Middle frontal gyrus (tissue), 1 donor: ENCODE measurements around the gene ARF6.
"Not testable (repeated sequence)": the region's sequence is repeated elsewhere in the genome, so short reads cannot be mapped to it uniquely, and the experiment has no call there.

Source experiments
- DNase-seq: peaks from one replicate; pipeline ENCODE4 v3.0.0-alpha.2; 2015; ENCODE audit warnings: low spot score; ENCODE audit errors: extremely low spot score

ARF6 gene

GRCh38 chr14:49876563-49877127, 16.2 kb upstream of the ARF6 start:
- DNase-seq, result no peak

GRCh38 chr14:49879646-49880204, 13.2 kb upstream of the ARF6 start:
- no peak for DNase-seq

- DNase-seq, result no peak
Observed at GRCh38 chr14:49880267-49881064, 12.4 kb upstream of the ARF6 start.

DNA sequence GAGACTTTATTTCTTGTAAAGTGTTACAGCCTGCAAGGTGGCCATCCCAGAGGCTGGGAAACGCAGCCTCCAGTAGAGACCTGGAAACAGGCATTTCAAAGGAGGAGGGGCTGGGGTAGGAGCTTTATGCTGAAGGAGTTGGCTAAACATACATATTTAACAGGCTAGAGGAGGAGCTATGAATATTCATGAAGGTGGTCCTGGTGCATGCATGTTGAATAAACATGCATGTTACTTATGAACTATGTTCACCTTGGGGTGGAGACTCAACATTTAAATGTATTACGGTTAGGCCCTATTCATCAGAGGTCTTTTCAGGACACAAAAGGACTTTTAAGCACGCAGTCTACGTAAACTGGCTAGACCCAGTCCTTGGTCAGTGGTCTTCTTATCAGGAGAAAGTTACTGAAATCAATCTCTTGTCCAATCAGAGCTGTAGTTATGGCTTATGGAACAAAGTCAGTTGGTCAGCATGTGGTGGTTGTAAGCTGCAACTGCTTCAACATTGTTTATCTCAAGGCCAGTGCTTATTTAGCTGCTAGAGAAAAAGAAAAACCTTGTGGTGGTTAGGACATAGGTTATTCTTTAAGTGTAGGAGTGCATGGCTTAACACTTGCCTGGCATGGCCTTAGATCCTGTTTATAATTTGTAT, 11.4 kb upstream of the ARF6 start:
- DNase-seq, result no peak

DNA sequence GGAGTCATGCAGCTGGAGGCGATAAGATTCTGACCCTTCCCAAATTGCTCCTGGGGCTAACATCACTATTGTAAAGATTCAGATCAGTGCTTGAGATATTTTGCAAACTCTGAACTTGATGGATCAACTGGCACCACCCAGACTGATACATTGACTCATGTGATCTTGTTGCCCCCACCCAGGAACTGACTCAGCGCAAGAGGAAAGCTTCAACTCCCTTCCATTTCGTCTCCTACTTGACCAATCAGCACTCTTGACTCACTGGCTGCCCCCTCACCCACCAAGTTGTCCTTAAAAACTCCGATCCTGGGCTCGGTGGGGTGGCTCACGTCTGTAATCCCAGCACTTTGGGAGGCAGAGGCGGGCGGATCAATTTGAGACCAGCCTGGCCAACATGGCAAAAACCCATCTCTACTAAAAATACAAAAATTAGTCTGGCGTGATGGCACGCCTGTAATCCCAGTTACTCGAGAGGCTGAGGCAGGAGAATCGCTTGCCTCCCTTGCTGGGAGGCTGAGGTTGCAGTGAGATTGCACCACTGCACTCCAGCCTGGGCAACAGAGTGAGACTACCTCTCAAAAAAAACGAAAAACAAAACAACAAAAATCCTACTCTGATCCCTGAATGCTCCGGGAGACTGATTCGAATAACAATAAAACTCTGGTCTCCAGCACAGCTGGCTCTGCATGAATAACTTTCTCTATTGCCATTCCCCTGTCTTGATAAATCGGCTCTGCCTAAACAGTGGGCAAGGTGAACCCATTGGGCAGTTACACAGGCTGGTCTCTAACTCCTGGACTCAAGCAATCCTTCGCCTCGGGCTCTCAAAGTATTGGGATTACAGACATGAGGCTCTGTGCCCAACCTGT, 9.8 kb upstream of the ARF6 start:
- no peak for DNase-seq

DNA sequence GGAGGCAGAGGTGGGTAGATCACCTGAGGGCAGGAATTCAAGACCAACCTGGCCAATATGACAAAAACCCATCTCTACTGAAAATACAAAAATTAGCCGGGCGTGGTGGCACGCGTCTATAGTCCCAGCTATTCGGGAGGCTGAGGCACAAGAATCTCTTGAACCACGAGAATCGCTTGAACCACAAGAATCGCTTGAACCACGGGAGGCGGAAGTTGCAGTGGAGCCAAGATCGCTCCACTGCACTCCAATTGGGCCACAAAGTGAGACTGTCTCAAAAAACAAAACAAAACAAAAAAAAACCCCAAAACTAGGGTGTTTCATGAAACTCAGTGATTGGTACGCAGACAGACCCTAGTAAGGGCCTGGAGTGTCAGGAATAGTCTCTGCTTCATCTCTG, 6.4 kb upstream of the ARF6 start:
- DNase-seq, result no peak

DNA sequence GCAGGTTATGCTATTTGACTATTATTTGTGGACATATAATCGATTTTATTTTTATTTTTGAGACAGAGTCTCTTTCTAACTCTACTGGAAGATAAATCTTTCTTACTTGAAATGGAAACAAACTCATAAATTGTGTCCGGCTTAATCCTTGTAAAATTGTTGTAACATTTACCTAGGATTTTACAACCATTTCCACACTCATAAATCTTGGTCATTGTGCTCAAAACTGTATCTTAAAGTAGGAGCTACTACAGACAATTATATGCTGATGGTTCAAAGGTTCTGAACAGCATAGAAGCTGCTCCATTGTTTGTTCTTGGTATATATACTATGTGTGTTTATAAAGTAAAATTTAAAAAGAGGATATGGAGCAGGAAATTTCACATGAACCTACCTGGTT, 4.6 kb upstream of the ARF6 start:
- DNase-seq, result no peak

GRCh38 chr14:49892301-49892635, 614 bp upstream of the ARF6 start:
- peak; percentile 37 for DNase-seq

- DNase-seq, result no peak
Observed at GRCh38 chr14:49893309-49894213, 679 bp downstream of the ARF6 start.

DNA sequence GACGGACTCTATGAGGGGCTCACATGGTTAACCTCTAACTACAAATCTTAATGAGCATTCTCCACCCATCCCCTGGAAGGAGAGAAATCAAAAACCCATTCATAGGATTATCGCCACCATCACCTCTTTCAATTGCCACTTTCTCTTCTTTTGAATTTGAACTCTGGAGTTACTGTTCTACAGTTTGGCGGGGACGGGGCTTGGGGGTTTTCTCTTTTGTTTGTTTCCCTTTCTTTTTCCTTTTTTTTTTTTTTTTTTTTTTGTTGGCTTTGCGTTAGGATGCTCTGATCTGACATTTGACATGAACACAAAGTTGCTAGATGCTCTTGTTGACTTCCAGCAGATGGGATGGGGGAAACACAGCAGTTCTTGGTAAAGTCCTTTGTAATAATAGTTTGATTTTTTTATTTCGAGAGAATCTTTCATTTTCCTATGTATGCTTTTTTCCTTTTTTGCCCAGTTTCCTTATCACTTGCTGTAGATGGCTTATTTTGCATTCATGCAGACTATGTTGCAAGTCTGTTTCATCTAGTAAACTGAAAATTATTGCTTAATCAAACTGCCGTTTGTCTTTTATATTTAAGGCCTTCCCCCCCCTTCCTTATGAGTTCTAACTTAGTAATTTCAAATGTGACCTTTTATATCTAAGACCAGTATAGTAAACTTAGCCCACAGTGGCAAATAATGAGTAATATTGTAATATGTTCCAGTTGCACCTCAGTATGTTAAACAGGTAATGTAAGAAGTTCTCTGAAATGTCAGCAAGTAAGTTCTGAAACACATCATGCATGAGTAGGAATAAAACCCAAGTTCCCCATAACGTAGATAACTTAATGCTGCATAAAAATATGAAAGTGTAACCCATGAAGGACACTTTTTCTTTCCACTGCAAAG, 1.6 kb downstream of the ARF6 start:
- not testable (repeated sequence) for DNase-seq

DNA sequence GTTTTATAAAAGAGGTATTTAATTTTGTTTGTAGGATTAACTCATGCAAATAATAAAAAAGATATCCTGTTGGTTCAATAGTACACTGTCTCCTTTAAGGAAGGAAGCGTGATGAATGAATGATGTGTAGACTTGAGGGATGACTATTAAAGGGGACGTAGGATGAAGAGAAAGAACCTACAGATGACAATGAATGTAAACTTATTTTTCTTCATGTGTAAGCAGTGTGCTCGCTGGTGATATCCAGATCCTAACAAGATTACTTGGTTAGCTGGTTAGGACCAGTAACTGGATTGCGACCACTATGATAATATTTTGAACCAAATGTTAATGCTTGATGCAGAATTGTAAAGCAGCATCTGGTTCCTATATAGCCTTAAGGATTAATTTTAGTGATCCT, 2.6 kb downstream of the ARF6 start:
- DNase-seq, result no peak

DNA sequence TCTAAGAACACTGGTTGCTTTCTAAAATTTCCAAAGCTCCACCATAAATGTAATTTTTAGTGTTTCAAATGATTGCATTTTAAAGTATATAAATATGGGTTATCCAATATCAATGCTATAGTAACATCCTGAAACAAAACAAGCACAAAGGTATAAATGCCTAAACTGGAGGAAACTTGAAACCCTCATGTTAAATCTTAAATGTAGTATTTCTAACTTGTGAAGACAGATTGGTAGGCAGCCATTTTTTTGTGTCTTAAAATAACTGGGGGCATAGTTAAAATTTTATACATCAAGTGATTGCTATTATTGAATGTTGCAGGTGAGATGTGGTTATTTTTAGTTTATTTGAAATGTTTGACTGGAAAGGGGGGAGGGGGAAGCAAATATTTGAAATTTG, 3.4 kb downstream of the ARF6 start:
- not testable (repeated sequence) for DNase-seq

DNA sequence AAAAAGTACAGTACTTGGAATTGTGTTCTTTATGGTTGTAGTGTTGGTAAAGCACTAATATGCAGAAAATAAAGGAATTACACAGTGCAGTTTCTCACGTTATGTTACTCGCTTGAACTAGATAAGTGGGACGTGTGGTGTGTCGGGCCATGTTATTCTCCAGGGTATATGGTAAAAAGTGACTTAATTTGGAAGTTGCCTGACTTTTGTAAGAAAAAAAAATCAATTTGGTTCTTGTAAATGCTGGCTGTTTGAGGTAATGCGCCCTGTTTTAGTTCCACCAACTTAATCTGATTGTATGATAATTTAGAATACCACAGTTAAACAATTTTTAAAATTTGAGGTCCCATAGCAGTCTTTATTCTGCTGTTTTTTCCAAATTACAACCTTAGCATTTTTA, 4.1 kb downstream of the ARF6 start:
- DNase-seq, result no peak

DNA sequence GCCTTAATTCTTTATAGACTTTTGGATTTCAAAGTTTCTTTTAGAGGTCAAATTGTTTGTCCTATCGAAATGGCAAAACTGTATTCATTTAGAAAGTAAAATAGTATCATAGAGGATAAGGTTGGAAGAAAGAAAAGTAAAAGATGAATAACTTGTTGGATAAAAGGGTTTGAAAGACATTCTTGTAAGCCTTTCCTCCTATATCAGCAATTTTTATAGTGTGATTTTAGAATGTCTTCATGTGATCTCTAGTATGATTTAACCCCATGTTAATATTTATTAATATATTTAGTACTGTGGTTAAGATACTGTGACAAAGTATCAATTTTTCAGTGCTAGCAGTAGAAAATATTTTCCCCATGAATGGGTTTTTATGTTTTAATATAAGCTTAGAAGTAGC, 4.5 kb downstream of the ARF6 start:
- DNase-seq, result no peak

GRCh38 chr14:49897965-49898364, 5.1 kb downstream of the ARF6 start:
- no peak for DNase-seq

- DNase-seq, result no peak
Observed at GRCh38 chr14:49898485-49898884, 5.6 kb downstream of the ARF6 start.

- DNase-seq, result no peak
Observed at GRCh38 chr14:49900973-49901372, 8.1 kb downstream of the ARF6 start.

- DNase-seq, result not testable (repeated sequence)
Observed at GRCh38 chr14:49902679-49903246, 9.9 kb downstream of the ARF6 start.

DNA sequence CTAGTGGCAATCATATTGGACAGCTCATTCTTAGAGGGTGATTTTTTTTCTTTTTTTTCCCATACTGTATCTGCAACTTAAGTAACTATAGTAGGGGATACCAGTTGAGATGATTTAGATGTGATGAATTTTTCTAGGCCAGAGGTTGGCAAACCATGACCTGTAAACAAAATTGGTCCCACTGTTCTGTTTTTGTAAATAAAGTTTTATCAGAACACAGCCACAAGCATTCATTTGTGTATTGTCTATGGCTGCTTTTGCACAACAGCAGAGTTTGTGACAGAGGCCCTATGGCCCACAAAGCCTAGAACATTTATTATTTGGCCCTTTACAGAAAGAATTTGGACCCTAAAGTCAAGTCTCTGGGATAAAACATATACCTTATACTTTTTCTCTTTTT, 11.4 kb downstream of the ARF6 start:
- DNase-seq, result no peak
